H1 (cell line): Measurements from ENCODE around the gene MYO7B. TPM values are rescaled to one million over a fixed set of nuclear protein-coding genes. Genes with fewer than 3 reads are reported as not detected.

ENCODE experiments used
- CTCF ChIA-PET: fragments of 300-600 bp; sonication (Branson Sonifier 250); formaldehyde crosslinking; loops from one replicate; lab custom pipeline; 2021; ENCODE audit not compliant: partially characterized antibody; lab: Charles Lee
- POLR2A ChIA-PET: fragments of 300-600 bp; sonication (Branson Sonifier 250); formaldehyde crosslinking; loops from one replicate; lab custom pipeline; 2021; ENCODE audit warnings: inconsistent platforms; ENCODE audit not compliant: partially characterized antibody; lab: Charles Lee
- DNase-seq, 2 experiments: peaks; one replicate each; pipeline versions ENCODE4 v3.0.0 to v3.0.0-alpha.2; 2010 to 2022; ENCODE audit warnings: low spot score in 2 of 2, low read depth in 1 of 2, mixed read lengths in 1 of 2
- FAIRE-seq: peaks from 2 replicates; lab custom pipeline; 2011; peaks lifted over from hg19 to GRCh38; lab: Jason Lieb, UNC
- H2AFZ ChIP-seq: 2 replicates; pipeline ENCODE4 v1.8.1; 2012; ENCODE audit warnings: low read length, inconsistent platforms
- H2AK5ac ChIP-seq: 2 replicates; pipeline ENCODE4 v1.6.1; 2013; ENCODE audit warnings: low read depth, low read length
- H2BK120ac ChIP-seq: replicated peaks from 2 replicates; pipeline ENCODE3; 2013; ENCODE audit warnings: low read depth, low read length, inconsistent platforms
- H2BK12ac ChIP-seq: 2 replicates; pipeline ENCODE4 v1.6.1; 2013; ENCODE audit warnings: low read depth, low read length
- H2BK15ac ChIP-seq: 2 replicates; pipeline ENCODE4 v1.6.1; 2013; ENCODE audit warnings: low read length
- H2BK20ac ChIP-seq: 2 replicates; pipeline ENCODE4 v1.6.1; 2013; ENCODE audit warnings: low read length
- H2BK5ac ChIP-seq: 2 replicates; pipeline ENCODE4 v1.6.1; 2013; ENCODE audit warnings: low read depth, low read length
- H3K14ac ChIP-seq: 2 replicates; pipeline ENCODE4 v1.6.1; 2013; ENCODE audit warnings: inconsistent platforms; ENCODE audit not compliant: insufficient read length
- H3K18ac ChIP-seq: 2 replicates; pipeline ENCODE4 v1.6.1; 2013; ENCODE audit warnings: low read length; ENCODE audit errors: extremely low read depth
- H3K23ac ChIP-seq: 2 replicates; pipeline ENCODE4 v1.6.1; 2013; ENCODE audit warnings: inconsistent platforms; ENCODE audit not compliant: insufficient read length
- H3K23me2 ChIP-seq: 2 replicates; pipeline ENCODE4 v1.6.1; 2013; ENCODE audit warnings: low read depth, low read length
- H3K27ac ChIP-seq: 2 replicates; pipeline ENCODE4 v1.6.1; 2011; ENCODE audit warnings: low read depth, low read length, inconsistent platforms
- H3K27me3 ChIP-seq, 4 experiments: replicated peaks in 1 of 4; 1 replicate in 1 of 4; 2 replicates in 3 of 4; pipeline versions ENCODE4 v1.6.1 to v1.8.1; 2011 to 2013; ENCODE audit warnings: low read length in 3 of 4, mild to moderate bottlenecking in 3 of 4, inconsistent platforms in 2 of 4, mixed read lengths in 2 of 4, moderate library complexity in 1 of 4; ENCODE audit not compliant: control insufficient read depth in 3 of 4, insufficient read depth in 3 of 4; ENCODE audit errors: extremely low read depth in 1 of 4
- H3K36me3 ChIP-seq, 4 experiments: 2 replicates each; pipeline versions ENCODE4 v1.6.1 to v1.8.1; 2011 to 2013; ENCODE audit warnings: mild to moderate bottlenecking in 4 of 4, low read length in 3 of 4, moderate library complexity in 2 of 4, control low read depth in 1 of 4, inconsistent platforms in 1 of 4; ENCODE audit not compliant: insufficient read depth in 4 of 4, control insufficient read depth in 2 of 4
- H3K4ac ChIP-seq: replicated peaks from 2 replicates; pipeline ENCODE3; 2013; ENCODE audit warnings: low read length, low read depth, mixed read lengths, inconsistent platforms; ENCODE audit not compliant: insufficient read length
- H3K4me1 ChIP-seq, 4 experiments: replicated peaks in 1 of 4; 1 replicate in 1 of 4; 2 replicates in 3 of 4; pipeline versions ENCODE4 v1.6.1 to v1.8.1; 2011 to 2013; ENCODE audit warnings: low read length in 3 of 4, inconsistent platforms in 2 of 4, mixed read lengths in 1 of 4; ENCODE audit not compliant: insufficient read depth in 4 of 4, control insufficient read depth in 3 of 4
- H3K4me2 ChIP-seq, 2 experiments: 2 replicates each; pipeline versions ENCODE4 v1.6.1 to v1.8.1; 2011 to 2013; ENCODE audit warnings: low read depth in 2 of 2, low read length in 2 of 2, control low read depth in 1 of 2, inconsistent platforms in 1 of 2, mild to moderate bottlenecking in 1 of 2; ENCODE audit not compliant: insufficient read depth in 1 of 2
- H3K4me3 ChIP-seq, 4 experiments: fragments of 200-600, 300-600 bp in 1 of 4; sonication (generic), shearing (Covaris generic), sonication (Bioruptor Twin) in 1 of 4; 2 replicates each; pipeline versions ENCODE4 v1.5.1 to v1.8.1; 2011 to 2016; ENCODE audit warnings: low read length in 4 of 4, low read depth in 3 of 4, control low read depth in 2 of 4, inconsistent platforms in 2 of 4, mild to moderate bottlenecking in 2 of 4, mixed read lengths in 1 of 4, moderate library complexity in 1 of 4; ENCODE audit not compliant: insufficient read depth in 2 of 4; ENCODE audit errors: extremely low read depth in 1 of 4
- H3K56ac ChIP-seq: replicated peaks from 2 replicates; pipeline ENCODE3; 2013; ENCODE audit warnings: low read depth, mild to moderate bottlenecking, mixed read lengths, low read length, inconsistent platforms; ENCODE audit not compliant: insufficient read length
- H3K79me1 ChIP-seq: 2 replicates; pipeline ENCODE4 v1.6.1; 2013; ENCODE audit warnings: low read depth, low read length, control low read depth
- H3K79me2 ChIP-seq, 2 experiments: 2 replicates each; pipeline versions ENCODE4 v1.6.1 to v1.8.1; 2012 to 2013; ENCODE audit warnings: low read length in 2 of 2, mild to moderate bottlenecking in 2 of 2, inconsistent platforms in 1 of 2; ENCODE audit not compliant: insufficient read depth in 2 of 2, control insufficient read depth in 1 of 2
- H3K9ac ChIP-seq, 4 experiments: replicated peaks in 1 of 4; 1 replicate in 1 of 4; 2 replicates in 3 of 4; pipeline versions ENCODE4 v1.6.1 to v1.8.1; 2011 to 2013; ENCODE audit warnings: low read depth in 3 of 4, low read length in 3 of 4, control low read depth in 2 of 4, mild to moderate bottlenecking in 2 of 4, moderate library complexity in 2 of 4, inconsistent platforms in 1 of 4; ENCODE audit errors: extremely low read depth in 1 of 4
- H3K9me3 ChIP-seq, 2 experiments: 2 replicates each; pipeline versions ENCODE4 v1.6.1 to v1.8.1; 2012 to 2013; ENCODE audit warnings: mild to moderate bottlenecking in 2 of 2, moderate library complexity in 2 of 2, control low read depth in 1 of 2, inconsistent platforms in 1 of 2, low read depth in 1 of 2, low read length in 1 of 2, mixed read lengths in 1 of 2; ENCODE audit not compliant: insufficient read depth in 2 of 2
- H4K20me1 ChIP-seq, 2 experiments: replicated peaks in 1 of 2; 2 replicates each; pipeline versions ENCODE3 to v1.8.1; 2011 to 2013; ENCODE audit warnings: inconsistent platforms in 2 of 2, low read length in 2 of 2, mild to moderate bottlenecking in 1 of 2; ENCODE audit not compliant: insufficient read depth in 2 of 2, control insufficient read depth in 1 of 2
- H4K5ac ChIP-seq: 2 replicates; pipeline ENCODE4 v1.6.1; 2013; ENCODE audit warnings: low read length, low read depth, mixed read lengths, inconsistent platforms; ENCODE audit not compliant: insufficient read length
- H4K8ac ChIP-seq: 2 replicates; pipeline ENCODE4 v1.8.0; 2013; ENCODE audit warnings: mild to moderate bottlenecking, moderate library complexity, low read length, inconsistent platforms; ENCODE audit not compliant: insufficient read depth; ENCODE audit errors: extremely low read depth
- H4K91ac ChIP-seq: replicated peaks from 2 replicates; pipeline ENCODE3; 2013; ENCODE audit warnings: low read length, mixed read lengths, inconsistent platforms; ENCODE audit not compliant: insufficient read length
- ASH2L ChIP-seq: fragments of 200-600, 300-600 bp; sonication (generic); IDR thresholded peaks from one replicate; pipeline ENCODE4 v1.7.1; 2017; ENCODE audit warnings: low read length
- BRCA1 ChIP-seq: IDR thresholded peaks from 2 replicates; pipeline ENCODE4 v1.6.1; 2012; ENCODE audit warnings: low read depth, low read length, improper control_type of control experiment
- CBX8 ChIP-seq: fragments of 300-800, 300-1000 bp; sonication (generic); IDR thresholded peaks from 2 replicates; pipeline ENCODE4 v1.7.1; 2016; ENCODE audit warnings: low read depth, low read length, borderline replicate concordance
- CREB1 ChIP-seq: IDR thresholded peaks from 2 replicates; pipeline ENCODE4 v1.6.1; 2012; ENCODE audit warnings: inconsistent platforms
- E2F6 ChIP-seq: IDR thresholded peaks from 2 replicates; pipeline ENCODE4 v1.6.1; 2012; ENCODE audit warnings: inconsistent platforms
- EP300 ChIP-seq, 2 experiments: IDR thresholded peaks; 1 replicate in 1 of 2; 2 replicates in 1 of 2; pipeline ENCODE4 v1.6.1; 2011 to 2012; ENCODE audit warnings: low read depth in 2 of 2, low read length in 2 of 2, mild to moderate bottlenecking in 2 of 2, borderline replicate concordance in 1 of 2, inconsistent platforms in 1 of 2, moderate library complexity in 1 of 2
- NANOG ChIP-seq: IDR thresholded peaks from 2 replicates; pipeline ENCODE4 v1.6.1; 2011; ENCODE audit warnings: low read length, low read depth, mild to moderate bottlenecking, inconsistent platforms; ENCODE audit not compliant: insufficient read depth, poor library complexity, severe bottlenecking
- POLR2AphosphoS5 ChIP-seq: IDR thresholded peaks from 2 replicates; pipeline ENCODE4 v1.6.1; 2011; ENCODE audit warnings: low read depth, low read length
- SIN3A ChIP-seq, 2 experiments: IDR thresholded peaks in 1 of 2; conservative IDR thresholded peaks in 1 of 2; 2 replicates each; pipeline ENCODE4 v1.6.1; 2011 to 2012; ENCODE audit warnings: low read length in 2 of 2, improper control_type of control experiment in 1 of 2, low read depth in 1 of 2, mild to moderate bottlenecking in 1 of 2
- SIRT6 ChIP-seq: IDR thresholded peaks from one replicate; pipeline ENCODE4 v1.7.1; 2012; ENCODE audit warnings: low read length, inconsistent platforms
- SP4 ChIP-seq: IDR thresholded peaks from 2 replicates; pipeline ENCODE4 v1.6.1; 2012; ENCODE audit warnings: low read length, inconsistent platforms
- TAF1 ChIP-seq: IDR thresholded peaks from 2 replicates; pipeline ENCODE4 v1.6.1; 2011; ENCODE audit warnings: mild to moderate bottlenecking, low read depth, low read length
- WGBS, 2 experiments: shearing (Covaris generic) in 1 of 2; methylation state at CpG; one replicate each; pipeline versions ENCODE4 v1.1.6 to v1.1.7; 2013 to 2015; ENCODE audit warnings: low lambda C conversion rate in 2 of 2, mixed read lengths in 2 of 2, inconsistent platforms in 1 of 2, low coverage in 1 of 2, missing lambda C conversion rate in 1 of 2; ENCODE audit not compliant: insufficient replicate concordance in 2 of 2, insufficient coverage in 1 of 2, insufficient read length in 1 of 2; ENCODE audit errors: extremely low coverage in 1 of 2, missing lambda C conversion rate in 1 of 2; 5-methylcytosine and 5-hydroxymethylcytosine counted together
- polyA plus RNA-seq, 7 experiments: library from polyadenylated mRNA; depleted of rRNA in 3 of 7; stranded (reverse) in 5 of 7; unstranded in 2 of 7; fragments of >200 nt in 5 of 7; fragments of 200-250 nt in 2 of 7; gene quantifications; 1 replicate in 5 of 7; 2 replicates in 1 of 7; 4 replicates in 1 of 7; pipeline versions ENCODE4 v1.2.1 to v1.2.3, GENCODE V29; 2011 to 2013; ENCODE audit warnings: missing spikeins in 2 of 7, mixed read lengths in 2 of 7
- total RNA-seq: library from RNA; stranded (reverse); fragmentation: NEBNext Ultra II Directional; extraction: Animal tissue kit (Norgen Biotek cat#: 25700); gene quantifications from 2 replicates; pipeline ENCODE4 v1.2.1, GENCODE V29; 2021
- TF ChIP-seq, protein P1 (sequence below): IDR thresholded peaks from 2 replicates; pipeline ENCODE4 v1.6.1; 2011; ENCODE audit warnings: low read depth, mild to moderate bottlenecking, low read length; ENCODE audit not compliant: insufficient read depth

The MYO7B gene
- total and polyA plus RNA-seq, 2 of the 8 experiments (the other 6 are each of a cell fraction or from before 2014, with no cell fraction given): not detected

- Histone ChIP-seq H3K79me2 (peaks cover 32 to 100% of the 10 kb centered on the region in 2 experiments), H3K4me3 (no peak overlapping the region), H3K4me1 (peaks cover 7 to 12% (median 8%) of the 10 kb centered on the region in 4 experiments; a peak in 6 of 7 replicates), H2AFZ (no peak overlapping the region), H3K23me2 (no peaks in the 10 kb centered on the region), H2BK20ac (no peak overlapping the region), H3K18ac (no peak overlapping the region), H4K20me1 (peaks cover 35 to 37% of the 10 kb centered on the region in 2 experiments), H2BK120ac (no peak overlapping the region), H4K5ac (no peak overlapping the region), H3K4me2 (no peak overlapping the region), H3K9me3 (no peaks in the 10 kb centered on the region), H4K8ac (no peak overlapping the region), H3K36me3 (peaks cover 0 to 8% (median 0%) of the 10 kb centered on the region in 4 experiments; a peak in 1 of 8 replicates), H3K14ac (no peak overlapping the region), H3K9ac (no peak overlapping the region), H3K79me1 (peaks cover 4% of the 10 kb centered on the region; the same call in 1 of the 2 replicates), H3K4ac (no peak overlapping the region), H2BK5ac (no peak overlapping the region), H3K56ac (no peak overlapping the region), H3K23ac (no peak overlapping the region), H3K27me3 (no peaks in the 10 kb centered on the region), H3K27ac (no peak overlapping the region), H2AK5ac (no peak overlapping the region), H4K91ac (no peak overlapping the region), H2BK15ac (no peak overlapping the region), H2BK12ac (no peak overlapping the region)
- FAIRE-seq (no peak), DNase-seq (no peak)
- POLR2A ChIA-PET: interaction anchor here (1.2 to 6.9 kb wide), 2 partner anchors 15 to 48 kb away, joined by 4 to 48 read pairs; partner anchors contain the start of gene IWS1
- CTCF ChIA-PET: interaction anchor here (1.4 kb wide), 1 partner anchor 54 kb away, joined by 3 read pairs; no protein-coding TSS in a partner anchor
- TF ChIP-seq NANOG: no peak
- TF ChIP-seq CREB1: no peak
- no peak for TF ChIP-seq ASH2L
- TF ChIP-seq SIN3A (conservative IDR thresholded peaks at IDR 0.05 in 1 of 2, IDR thresholded peaks at IDR 0.05 in 1 of 2; ENCODE audit: low read depth in 1 of 2, low read length in 2 of 2): no peak
- TF ChIP-seq, protein P1, sequence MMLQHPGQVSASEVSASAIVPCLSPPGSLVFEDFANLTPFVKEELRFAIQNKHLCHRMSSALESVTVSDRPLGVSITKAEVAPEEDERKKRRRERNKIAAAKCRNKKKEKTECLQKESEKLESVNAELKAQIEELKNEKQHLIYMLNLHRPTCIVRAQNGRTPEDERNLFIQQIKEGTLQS: no peak
- no peak for TF ChIP-seq BRCA1
- TF ChIP-seq SIRT6: no peak
- no peak for TF ChIP-seq E2F6
- no peak for TF ChIP-seq SP4
- no peak for TF ChIP-seq TAF1
- no peak for TF ChIP-seq POLR2AphosphoS5
- no peak for TF ChIP-seq EP300 (IDR thresholded peaks at IDR 0.05; ENCODE audit: borderline replicate concordance in 1 of 2, low read depth in 2 of 2, low read length in 2 of 2)
- no peak for TF ChIP-seq CBX8
- 92% methylated on average over 4 of the region's 4 CpGs; no CpG with 5 or more reads in 1 of the 2 experiments for WGBS, 2 experiments
These were observed 23.1 kb upstream of the MYO7B start for GRCh38 chr2:127512362-127512761.
